Parathyroid adenoma (tissue), 2 donors: ENCODE results near the gene DPP4.

Experiments used
- H2AFZ ChIP-seq: fragments of 300-600 bp; sonication (generic); one replicate; pipeline ENCODE4 v1.7.0; 2017; ENCODE audit warnings: antibody characterized with exemption, mild to moderate bottlenecking
- H3K27ac ChIP-seq: fragments of 300-600 bp; sonication (generic); one replicate; pipeline ENCODE4 v1.7.0; 2017
- H3K27me3 ChIP-seq: fragments of 300-600 bp; sonication (generic); one replicate; pipeline ENCODE4 v1.7.0; 2017; ENCODE audit warnings: low read length; ENCODE audit not compliant: control insufficient read depth, insufficient read depth
- H3K36me3 ChIP-seq: fragments of 300-600 bp; sonication (generic); one replicate; pipeline ENCODE4 v1.7.0; 2017; ENCODE audit warnings: low read length; ENCODE audit not compliant: control insufficient read depth, insufficient read depth
- H3K4me1 ChIP-seq: fragments of 300-600 bp; sonication (generic); one replicate; pipeline ENCODE4 v1.7.0; 2017; ENCODE audit warnings: control low read depth
- H3K4me2 ChIP-seq: fragments of 300-600 bp; sonication (generic); one replicate; pipeline ENCODE4 v1.7.0; 2017; ENCODE audit warnings: low read length
- H3K4me3 ChIP-seq: fragments of 300-600 bp; sonication (generic); one replicate; pipeline ENCODE4 v1.7.0; 2017; ENCODE audit warnings: low read depth, low read length
- H3K79me2 ChIP-seq: fragments of 300-600 bp; sonication (generic); one replicate; pipeline ENCODE4 v1.7.0; 2017; ENCODE audit warnings: control low read depth
- H3K9ac ChIP-seq: fragments of 300-600 bp; sonication (generic); one replicate; pipeline ENCODE4 v1.7.0; 2017; ENCODE audit warnings: mild to moderate bottlenecking
- H3K9me3 ChIP-seq: fragments of 300-600 bp; sonication (generic); one replicate; pipeline ENCODE4 v1.7.0; 2017; ENCODE audit warnings: low read length; ENCODE audit not compliant: control insufficient read depth
- CTCF ChIP-seq: fragments of 300-600 bp; sonication (generic); IDR thresholded peaks from one replicate; pipeline ENCODE4 v1.7.0; 2017; ENCODE audit warnings: antibody characterized with exemption, mild to moderate bottlenecking
- donor health status: primary hyperparathyroidism.

DPP4 gene

GRCh38 chr2:162018530-162018929 is 55.5 kb downstream of the DPP4 start:
- Histone ChIP-seq H3K4me1 (peaks cover 5% of the 10 kb centered on the region), H3K27me3 (no peaks in the 10 kb centered on the region), H3K9ac (no peak overlapping the region), H2AFZ (no peak overlapping the region), H3K4me2 (no peak overlapping the region), H3K27ac (no peak overlapping the region), H3K9me3 (no peaks in the 10 kb centered on the region), H3K36me3 (no peaks in the 10 kb centered on the region), H3K4me3 (no peak overlapping the region), H3K79me2 (no peaks in the 10 kb centered on the region)
- no peak for TF ChIP-seq CTCF

- no peak overlapping the region for H3K27ac ChIP-seq
- H3K27me3 ChIP-seq, result no peaks in the 10 kb centered on the region
- peaks cover 10% of the 10 kb centered on the region for H3K4me1 ChIP-seq
- no peaks in the 10 kb centered on the region for H3K9me3 ChIP-seq
- no peak for TF ChIP-seq CTCF
- H2AFZ ChIP-seq, result no peak overlapping the region
- H3K9ac ChIP-seq, result no peak overlapping the region
- H3K4me2 ChIP-seq, result no peak overlapping the region
- H3K79me2 ChIP-seq, result no peaks in the 10 kb centered on the region
- no peak overlapping the region for H3K4me3 ChIP-seq
- no peaks in the 10 kb centered on the region for H3K36me3 ChIP-seq
Observed at GRCh38 chr2:162017233-162017632, 56.8 kb downstream of the DPP4 start.

GRCh38 chr2:162016080-162016479 is 57.9 kb downstream of the DPP4 start:
- no peak for TF ChIP-seq CTCF
- no peak overlapping the region for H3K4me3 ChIP-seq
- no peak overlapping the region for H3K9ac ChIP-seq
- H2AFZ ChIP-seq, result no peak overlapping the region
- no peaks in the 10 kb centered on the region for H3K79me2 ChIP-seq
- H3K27me3 ChIP-seq, result no peaks in the 10 kb centered on the region
- peaks cover 18% of the 10 kb centered on the region for H3K4me1 ChIP-seq
- H3K27ac ChIP-seq, result no peak overlapping the region
- H3K36me3 ChIP-seq, result no peaks in the 10 kb centered on the region
- no peak overlapping the region for H3K4me2 ChIP-seq
- no peaks in the 10 kb centered on the region for H3K9me3 ChIP-seq

- Histone ChIP-seq H3K4me3 (no peak overlapping the region), H3K4me2 (no peak overlapping the region), H3K9me3 (no peaks in the 10 kb centered on the region), H3K79me2 (no peaks in the 10 kb centered on the region), H3K36me3 (no peaks in the 10 kb centered on the region), H2AFZ (no peak overlapping the region), H3K27me3 (no peaks in the 10 kb centered on the region), H3K9ac (no peak overlapping the region), H3K27ac (no peak overlapping the region), H3K4me1 (peaks cover 19% of the 10 kb centered on the region)
- no peak for TF ChIP-seq CTCF
Observed at GRCh38 chr2:162014751-162015150, 59.3 kb downstream of the DPP4 start.

- Histone ChIP-seq H3K9me3 (no peaks in the 10 kb centered on the region), H3K27me3 (no peaks in the 10 kb centered on the region), H3K4me1 (peaks cover 19% of the 10 kb centered on the region), H2AFZ (no peak overlapping the region), H3K4me3 (no peak overlapping the region), H3K4me2 (no peak overlapping the region), H3K27ac (peak overlapping the region; percentile 7), H3K79me2 (no peaks in the 10 kb centered on the region), H3K36me3 (no peaks in the 10 kb centered on the region), H3K9ac (no peak overlapping the region)
- no peak for TF ChIP-seq CTCF
Observed at GRCh38 chr2:162013514-162014475, 60.2 kb downstream of the DPP4 start.
